GM12878 (cell line): Measurements from ENCODE around the gene ASIC4. TPM values are rescaled to one million over a fixed set of nuclear protein-coding genes. Genes with fewer than 3 reads are reported as not detected.

ENCODE experiments used
- ATAC-seq: fragments of 200-7000 bp; cut with Tn5 transposase; 3 replicates; pipeline ENCODE4 v1.9.1; 2020; ENCODE audit warnings: mild to moderate bottlenecking, moderate library complexity
- BruUV-seq: library from RNA; stranded (reverse); fragments of 400-500 nt; replicated peaks from 2 replicates; lab custom pipeline; 2021; lab: Mats Ljungman, UMichigan
- CTCF ChIA-PET: fragments of 300-600 bp; sonication (Branson Sonifier 250); formaldehyde crosslinking; extraction: SDS; loops from one replicate; lab custom pipeline; 2021; ENCODE audit warnings: inconsistent platforms; lab: Yijun Ruan, JAX
- POLR2A ChIA-PET: fragments of 350-600 bp; formaldehyde crosslinking; extraction: SDS; loops from one replicate; lab custom pipeline; 2021; ENCODE audit warnings: inconsistent platforms; lab: Charles Lee
- RAD21 ChIA-PET: fragments of 300-600 bp; sonication (Branson Sonifier 250); formaldehyde crosslinking; loops from one replicate; lab custom pipeline; 2023; ENCODE audit warnings: antibody characterized with exemption; ENCODE audit not compliant: unreplicated experiment; lab: Charles Lee
- SMC1A ChIA-PET: fragments of 300-600 bp; sonication (Branson Sonifier 250); formaldehyde crosslinking; loops from one replicate; lab custom pipeline; 2023; ENCODE audit not compliant: unreplicated experiment, uncharacterized antibody; lab: Charles Lee
- DNase-seq: peaks from one replicate; pipeline ENCODE4 v3.0.0-alpha.2; 2011; ENCODE audit warnings: low read depth, low spot score
- FAIRE-seq: peaks from 3 replicates; lab custom pipeline; 2011; peaks lifted over from hg19 to GRCh38; lab: Jason Lieb, UNC
- H2AFZ ChIP-seq: 2 replicates; pipeline ENCODE4 v1.6.0; 2011; ENCODE audit warnings: low read depth, low read length, control low read depth; ENCODE audit not compliant: control insufficient read depth
- H3K27ac ChIP-seq: 2 replicates; pipeline ENCODE4 v1.5.1; 2011; ENCODE audit warnings: control low read depth; ENCODE audit not compliant: control insufficient read depth, insufficient read depth
- H3K27me3 ChIP-seq, 2 experiments: replicated peaks in 1 of 2; 2 replicates each; pipeline versions ENCODE4 v1.6.0 to v1.6.1; 2011; ENCODE audit warnings: low read length in 1 of 2; ENCODE audit not compliant: control insufficient read depth in 2 of 2, insufficient read depth in 2 of 2
- H3K36me3 ChIP-seq, 2 experiments: 2 replicates each; pipeline ENCODE4 v1.5.1; 2011; ENCODE audit warnings: low read length in 1 of 2; ENCODE audit not compliant: control insufficient read depth in 2 of 2, insufficient read depth in 2 of 2
- H3K4me1 ChIP-seq: 2 replicates; pipeline ENCODE4 v1.6.1; 2011; ENCODE audit warnings: mild to moderate bottlenecking, low read length, moderate library complexity, mixed read lengths; ENCODE audit not compliant: control insufficient read depth, insufficient read depth
- H3K4me2 ChIP-seq: 2 replicates; pipeline ENCODE4 v1.6.0; 2011; ENCODE audit warnings: control low read depth; ENCODE audit not compliant: control insufficient read depth, insufficient read depth
- H3K4me3 ChIP-seq: fragments of 200-600 bp; sonication (generic); 2 replicates; pipeline ENCODE4 v1.5.1; 2016
- H3K79me2 ChIP-seq: 2 replicates; pipeline ENCODE4 v1.6.0; 2011; ENCODE audit warnings: low read length; ENCODE audit not compliant: control insufficient read depth, insufficient read depth
- H3K9ac ChIP-seq: 2 replicates; pipeline ENCODE4 v1.8.0; 2011; ENCODE audit warnings: low read length, control low read depth, mixed read lengths; ENCODE audit not compliant: control insufficient read depth, insufficient read depth
- H3K9me3 ChIP-seq: replicated peaks from 3 replicates; pipeline ENCODE4 v1.5.1; 2011; ENCODE audit warnings: mild to moderate bottlenecking, low read length; ENCODE audit not compliant: control insufficient read depth, insufficient read depth
- H4K20me1 ChIP-seq: 2 replicates; pipeline ENCODE4 v1.6.0; 2011; ENCODE audit not compliant: control insufficient read depth, insufficient read depth
- BRCA1 ChIP-seq: IDR thresholded peaks from 2 replicates; pipeline ENCODE4 v1.6.1; 2011; ENCODE audit warnings: low read depth, low read length, improper control_type of control experiment
- CHD2 ChIP-seq: IDR thresholded peaks from 2 replicates; pipeline ENCODE4 v1.6.1; 2011; ENCODE audit warnings: low read depth, low read length, improper control_type of control experiment, borderline replicate concordance
- E2F8 ChIP-seq: fragments of 450-650 bp; IDR thresholded peaks from 2 replicates; pipeline ENCODE4 v1.6.1; 2018; ENCODE audit warnings: mild to moderate bottlenecking, low read depth, moderate library complexity; ENCODE audit not compliant: partially characterized antibody
- NFYB ChIP-seq: IDR thresholded peaks from 2 replicates; pipeline ENCODE4 v1.6.1; 2011; ENCODE audit warnings: low read depth, mild to moderate bottlenecking, low read length, improper control_type of control experiment, moderate library complexity; ENCODE audit not compliant: insufficient read depth
- NRF1 ChIP-seq: conservative IDR thresholded peaks from 2 replicates; pipeline ENCODE4 v1.6.1; 2011; ENCODE audit warnings: mild to moderate bottlenecking, low read depth, low read length, improper control_type of control experiment
- PKNOX1 ChIP-seq: fragments of 450-650 bp; IDR thresholded peaks from 2 replicates; pipeline ENCODE4 v1.6.1; 2016; ENCODE audit warnings: mild to moderate bottlenecking
- ZBTB40 ChIP-seq: fragments of 450-650 bp; IDR thresholded peaks from 2 replicates; pipeline ENCODE4 v1.6.1; 2016; ENCODE audit warnings: mild to moderate bottlenecking, moderate library complexity, borderline replicate concordance
- WGBS: methylation state at CpG from one replicate; pipeline ENCODE4 v1.1.6; 2016; ENCODE audit warnings: low lambda C conversion rate; ENCODE audit not compliant: insufficient replicate concordance, insufficient coverage; ENCODE audit errors: missing lambda C conversion rate; 5-methylcytosine and 5-hydroxymethylcytosine counted together
- in situ Hi-C: fragments of 300-500 bp; cut with MboI; formaldehyde crosslinking; loops from 9 replicates; pipeline ENCODE4 v1.14.3; 2018; ENCODE audit warnings: mixed read lengths
- intact Hi-C: fragments of 100-400 bp; cut with micrococcal nuclease; formaldehyde crosslinking; loops from one replicate; pipeline ENCODE4 v1.14.2; 2022; ENCODE audit not compliant: unreplicated experiment
- polyA plus RNA-seq, 11 experiments: library from polyadenylated mRNA; depleted of rRNA in 4 of 11; unstranded in 6 of 11; stranded (reverse) in 5 of 11; fragments of >200 nt; fragmentation: Nextera tagmentation in 4 of 11; fragmentation: Illumina TruSeq in 1 of 11; extraction: Ambion mirVana in 4 of 11; extraction: Trizol in 1 of 11; gene quantifications; 1 replicate in 1 of 11; 2 replicates in 10 of 11; pipeline versions ENCODE4 v1.2.1 to v1.2.3, GENCODE V29; 2011 to 2016; ENCODE audit warnings: inconsistent platforms in 2 of 11, missing spikeins in 2 of 11, low read depth in 1 of 11
- total RNA-seq, 4 experiments: library from RNA; depleted of rRNA in 3 of 4; stranded (reverse); fragments of >200 nt in 3 of 4; fragmentation: Illumina TruSeq in 1 of 4; extraction: Trizol in 1 of 4; gene quantifications; 2 replicates each; pipeline versions ENCODE4 v1.2.1 to v1.2.3, GENCODE V29; 2013 to 2021

The ASIC4 gene
- total and polyA plus RNA-seq, 10 of the 15 experiments (the other 5 are each of a cell fraction or from before 2014, with no cell fraction given), result 0.01 TPM; not detected in 9

- ChIA-PET SMC1A (interaction anchor here (0.6 to 3.0 kb wide), 8 partner anchors 13 to 158 kb away, joined by 3 to 41 read pairs (median 4); no protein-coding TSS in a partner anchor), POLR2A (no interaction called here), RAD21 (interaction anchor here (0.8 to 2.1 kb wide), 7 partner anchors 14 to 37 kb away, joined by 3 to 42 read pairs (median 7); no protein-coding TSS in a partner anchor), CTCF (interaction anchor here (0.7 to 11.4 kb wide), 24 partner anchors 9 to 194 kb away, joined by 3 to 224 read pairs (median 5); partner anchors contain the start of genes ASIC4 and STK11IP)
- Histone ChIP-seq H3K4me1 (peaks cover 12% of the 10 kb centered on the region), H3K27me3 (peaks cover 11 to 15% of the 10 kb centered on the region in 2 experiments), H2AFZ (no peak overlapping the region), H3K4me3 (no peak overlapping the region), H3K9ac (no peak overlapping the region), H3K9me3 (no peaks in the 10 kb centered on the region; the same call in 2 of the 3 replicates), H3K79me2 (peaks cover 11% of the 10 kb centered on the region), H4K20me1 (no peaks in the 10 kb centered on the region), H3K36me3 (no peaks in the 10 kb centered on the region), H3K27ac (no peak overlapping the region), H3K4me2 (no peak overlapping the region)
- TF ChIP-seq NRF1 (no peak), CHD2 (no peak), BRCA1 (no peak), PKNOX1 (no peak), NFYB (no peak), E2F8 (no peak), ZBTB40 (no peak)
- BruUV-seq, result no TSS peak
- no peak for DNase-seq
- no peak for ATAC-seq
- no peak for FAIRE-seq
- in situ Hi-C loops, result no loop called here
- intact Hi-C loops, result loop anchor here (1.0 kb wide), 1 partner anchor 35 kb away; no protein-coding TSS in a partner anchor
- whole genome bisulfite sequencing, result 11% methylated on average over 10 of the region's 10 CpGs
These were observed 19.2 kb upstream of the ASIC4 start for GRCh38 chr2:219494952-219495530.
